ENCODE measurements around the gene NFAT5.

GRCh38 chr16:69712914-69713581 lies 147.3 kb downstream of the NFAT5 start:
- no peak for TF ChIP-seq EZH2 (IDR thresholded peaks at IDR 0.05; ENCODE audit: borderline replicate concordance, low read depth, low read length, poor library complexity, severe bottlenecking)
- no peak for TF ChIP-seq CTCF (conservative IDR thresholded peaks at IDR 0.05; ENCODE audit: low read depth, low read length)

All from A673 (cell line).